Gastroesophageal sphincter (tissue), 3 donors: Measurements from ENCODE around the gene ELMOD3.

Source experiments
- CTCF ChIP-seq, 4 experiments: fragments of 200-600 bp in 2 of 4; fragments of 450-650 bp in 2 of 4; sonication (generic) in 1 of 4; IDR thresholded peaks; one replicate each; pipeline ENCODE4 v1.5.1; 2017 to 2019; ENCODE audit warnings: antibody characterized with exemption in 4 of 4, mild to moderate bottlenecking in 2 of 4, moderate library complexity in 2 of 4
- POLR2A ChIP-seq, 2 donors: fragments of 450-650 bp; IDR thresholded peaks; one replicate each; pipeline ENCODE4 v1.6.1; 2017; ENCODE audit warnings: antibody characterized with exemption in 2 of 2, mild to moderate bottlenecking in 2 of 2, moderate library complexity in 1 of 2

GRCh38 chr2:85413592-85414420 is 59.2 kb downstream of the ELMOD3 start:
- TF ChIP-seq CTCF (IDR thresholded peaks at IDR 0.05) (peak in 2 of 4 experiments; percentile 7 to 15), POLR2A (IDR thresholded peaks at IDR 0.05) (peak; percentile 16 to 35)
